Amniotic stem cell (primary cell): ENCODE data around the gene DGKI.
"Not testable (repeated sequence)": the region's sequence is repeated elsewhere in the genome, so short reads cannot be mapped to it uniquely, and the experiment has no call there.

ENCODE experiments used
- DNase-seq: peaks from one replicate; lab custom pipeline; 2025; lab: John Stamatoyannopoulos, UW

The DGKI gene

DNA sequence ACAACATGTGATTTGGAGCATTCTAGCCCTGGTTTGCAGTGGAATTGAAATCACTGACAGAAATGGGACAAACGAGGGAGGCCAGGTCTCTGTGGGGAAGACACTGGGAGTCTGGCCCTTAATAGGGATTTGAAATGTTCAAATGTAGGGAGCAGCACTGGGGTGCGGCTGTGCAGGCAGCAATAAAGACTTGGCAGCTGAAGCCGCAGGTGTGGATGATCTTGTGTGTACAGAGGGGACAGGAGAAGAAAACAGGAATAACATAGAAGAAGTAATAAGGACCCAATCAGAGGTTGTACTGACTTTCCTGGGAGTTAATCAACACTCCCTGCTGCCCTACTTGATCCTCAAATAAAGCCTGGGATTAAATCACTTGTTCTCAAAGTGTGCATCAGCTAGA lies 375.6 kb downstream of the DGKI start:
- no peak for DNase-seq

DNA sequence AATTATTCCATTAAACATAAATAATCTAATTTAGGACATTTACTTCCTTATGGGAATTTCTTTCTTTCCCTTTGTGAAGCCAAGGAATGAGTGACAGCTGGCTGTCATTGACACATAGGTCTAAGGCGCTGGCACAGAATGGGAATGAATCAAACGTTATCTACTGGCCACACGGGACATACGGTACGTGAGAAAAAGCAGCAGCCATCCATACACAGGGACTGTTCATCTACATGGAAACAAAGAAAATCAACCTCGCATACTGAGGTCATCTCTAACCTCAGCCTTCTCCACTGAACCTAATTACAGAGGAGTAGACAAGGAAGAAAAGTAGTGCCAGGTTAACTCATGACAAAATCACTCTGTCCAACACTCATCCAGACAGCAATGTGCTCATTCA lies 376.9 kb downstream of the DGKI start:
- no peak for DNase-seq

- no peak for DNase-seq
Observed at GRCh38 chr7:137469191-137469811, 377.5 kb downstream of the DGKI start.

- DNase-seq, result no peak
Observed at GRCh38 chr7:137462847-137463246, 383.9 kb downstream of the DGKI start.

DNA sequence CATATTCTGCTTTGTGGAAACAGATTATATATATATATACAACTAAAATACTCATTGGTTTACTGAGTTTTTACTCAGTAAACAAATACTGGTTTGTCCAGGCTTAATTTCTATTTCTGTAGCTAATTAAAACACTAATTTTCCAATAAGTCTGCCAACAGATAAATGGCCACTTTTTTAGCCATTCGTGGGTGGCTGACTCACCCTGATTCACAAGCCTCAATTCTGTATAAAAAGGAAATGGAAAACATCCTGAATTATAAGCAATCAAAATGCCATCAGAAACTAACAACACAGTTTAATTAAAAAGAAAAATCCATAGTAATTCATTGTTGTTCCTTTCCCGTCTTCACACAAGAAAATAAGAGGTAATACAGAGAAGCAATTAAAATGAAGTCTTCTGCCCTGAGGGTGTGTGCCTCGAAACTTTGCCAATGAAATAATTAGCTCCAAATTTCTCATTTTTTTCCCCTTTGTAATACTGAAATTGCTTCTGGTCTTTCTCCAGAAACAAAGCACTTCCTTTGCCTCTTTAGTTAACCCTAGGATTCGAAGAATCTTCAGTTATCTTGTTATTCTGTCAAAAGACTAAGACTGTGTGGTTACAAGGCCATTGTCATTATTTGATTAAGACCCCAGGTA lies 384.6 kb downstream of the DGKI start:
- peak; percentile 7 for DNase-seq

- no peak for DNase-seq
Observed at GRCh38 chr7:137458399-137458798, 388.4 kb downstream of the DGKI start.

- DNase-seq, result no peak
Observed at GRCh38 chr7:137454767-137455166, 392.0 kb downstream of the DGKI start.

- peak; percentile 16 for DNase-seq
Observed at GRCh38 chr7:137454246-137454724, 392.5 kb downstream of the DGKI start.

DNA sequence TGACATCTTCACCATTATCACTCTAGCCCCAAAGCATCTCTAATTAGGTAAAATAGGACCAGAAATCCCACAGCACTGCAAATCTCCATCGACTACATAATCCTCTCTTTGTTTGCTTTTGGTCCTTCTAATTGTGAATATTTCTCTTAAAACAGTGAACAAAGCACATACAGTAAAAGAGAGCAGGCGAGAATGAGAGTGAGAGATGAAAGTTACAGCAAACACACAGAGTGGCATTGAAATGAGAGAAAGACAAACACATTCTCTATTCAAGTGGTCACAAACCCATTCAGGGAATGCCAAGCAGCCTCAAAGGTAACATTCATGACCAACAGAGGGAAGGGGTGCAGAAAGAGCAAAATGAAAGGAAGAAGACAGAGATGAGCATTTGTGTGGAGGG lies 393.4 kb downstream of the DGKI start:
- no peak for DNase-seq

GRCh38 chr7:137449016-137449415 lies 397.8 kb downstream of the DGKI start:
- DNase-seq, result no peak

- not testable (repeated sequence) for DNase-seq
Observed at GRCh38 chr7:137448572-137448971, 398.2 kb downstream of the DGKI start.

- no peak for DNase-seq
Observed at GRCh38 chr7:137446025-137446424, 400.7 kb downstream of the DGKI start.

- no peak for DNase-seq
Observed at GRCh38 chr7:137445268-137445667, 401.5 kb downstream of the DGKI start.

- peak; percentile 48 for DNase-seq
Observed at GRCh38 chr7:137443616-137444015, 403.2 kb downstream of the DGKI start.

DNA sequence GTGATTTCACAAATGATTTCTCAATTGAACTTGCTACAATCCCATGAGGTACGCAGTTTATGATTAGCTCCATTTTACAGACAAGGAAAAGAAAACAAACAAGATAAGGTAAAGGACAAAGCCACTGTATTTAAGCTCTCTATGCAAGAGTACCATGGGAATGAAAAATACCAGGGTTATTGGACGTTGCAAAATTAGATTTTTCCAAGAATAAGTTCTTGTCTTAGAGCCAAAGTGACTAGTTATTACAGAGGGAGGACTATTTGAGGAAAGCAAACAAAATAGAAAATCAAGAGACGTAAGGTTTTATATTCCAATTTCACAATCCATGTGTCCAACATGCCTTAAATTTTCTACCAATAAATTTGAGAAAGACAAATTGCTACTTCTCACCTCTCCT lies 405.3 kb downstream of the DGKI start:
- no peak for DNase-seq

DNA sequence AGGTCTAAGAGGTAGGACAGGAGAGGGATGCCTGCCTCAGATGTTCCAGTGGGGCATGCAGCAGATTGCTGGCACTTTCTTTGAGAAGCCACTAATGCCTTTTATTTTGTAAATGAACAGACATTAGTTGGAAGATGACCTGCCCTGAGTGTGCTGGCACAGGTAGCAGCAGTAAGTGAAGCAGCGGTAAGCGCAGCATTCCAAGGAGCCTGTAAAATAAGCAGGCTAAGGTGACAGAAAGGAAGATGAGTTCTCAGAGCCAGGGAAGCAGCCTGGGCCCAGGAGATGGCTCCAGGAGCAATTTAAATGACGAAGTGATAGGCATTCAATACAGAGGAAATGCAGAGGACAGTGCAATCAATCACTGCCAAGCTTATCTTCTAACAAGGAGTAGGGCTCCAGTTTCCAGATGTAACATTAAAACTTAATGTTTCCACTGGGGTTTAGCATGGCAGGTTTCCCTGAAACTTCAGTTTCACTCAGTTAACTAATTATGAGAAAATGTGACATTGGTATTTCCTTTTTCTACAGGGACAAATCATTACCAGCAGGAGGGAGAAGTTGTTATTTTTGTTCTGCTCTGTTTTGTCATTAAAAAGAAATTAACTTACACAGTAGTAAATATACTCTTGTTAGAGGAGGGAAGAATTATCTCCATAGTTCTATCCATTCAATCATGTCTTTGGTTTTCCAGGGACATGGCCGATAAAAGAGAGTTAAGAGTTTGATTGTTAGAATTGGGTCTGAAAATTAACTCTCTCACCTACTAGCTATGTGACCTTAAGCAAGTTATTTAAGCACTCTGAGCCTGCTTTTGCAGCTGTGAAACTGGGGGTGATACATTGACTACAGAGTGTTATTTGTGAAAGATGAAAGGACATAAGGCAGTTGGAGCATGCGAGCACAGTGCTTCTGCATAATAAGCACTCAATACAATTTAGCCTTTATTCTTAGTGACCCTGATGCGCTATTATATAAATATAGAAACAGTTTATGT lies 406.6 kb downstream of the DGKI start:
- no peak for DNase-seq

- DNase-seq, result no peak
Observed at GRCh38 chr7:137434946-137435345, 411.8 kb downstream of the DGKI start.

DNA sequence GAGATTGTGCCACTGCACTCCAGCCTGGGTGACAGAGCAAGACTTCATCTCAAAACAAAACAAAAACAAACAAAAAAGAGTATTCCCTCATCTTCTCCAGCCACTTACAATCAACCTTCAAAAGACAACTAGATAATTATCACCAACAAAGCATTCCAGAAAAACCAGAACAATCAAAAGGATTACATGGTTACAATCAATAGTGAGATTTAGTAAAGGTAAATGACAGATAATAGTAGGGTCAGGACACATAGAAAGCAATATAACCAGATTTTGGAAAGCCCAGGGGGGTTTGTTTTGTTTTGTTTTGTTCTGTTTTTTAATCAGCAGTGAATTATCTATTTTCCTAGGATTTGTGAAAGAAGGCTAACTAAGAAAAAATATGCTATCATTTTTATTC lies 412.2 kb downstream of the DGKI start:
- DNase-seq, result no peak

- no peak for DNase-seq
Observed at GRCh38 chr7:137423321-137423720, 423.5 kb downstream of the DGKI start.

- no peak for DNase-seq
Observed at GRCh38 chr7:137421366-137421765, 425.4 kb downstream of the DGKI start.

GRCh38 chr7:137418841-137419240 lies 427.9 kb downstream of the DGKI start:
- no peak for DNase-seq

DNA sequence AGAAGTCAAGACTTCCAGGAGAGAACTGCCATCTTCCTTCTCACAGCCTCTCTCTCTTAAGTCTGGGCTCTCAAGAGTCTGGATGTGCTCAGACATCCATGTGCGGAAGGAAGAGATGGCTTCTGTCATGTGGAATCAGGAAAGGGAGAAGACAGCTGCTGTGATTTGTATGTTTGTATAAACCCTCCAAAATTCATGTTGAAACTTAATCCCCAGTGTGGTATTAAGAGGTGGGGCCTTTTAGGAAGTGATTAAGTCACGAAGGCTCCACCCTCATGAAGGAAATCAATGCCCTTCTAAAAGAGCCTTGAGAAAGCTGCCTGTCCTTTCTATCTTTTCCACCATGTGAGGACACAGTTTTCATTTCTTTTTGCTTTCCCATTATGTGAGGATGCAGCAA lies 429.3 kb downstream of the DGKI start:
- no peak for DNase-seq

- no peak for DNase-seq
Observed at GRCh38 chr7:137413901-137414300, 432.9 kb downstream of the DGKI start.
